Esophagus squamous epithelium (tissue), 5 donors: ENCODE results near the gene LPAR2. TPM values are rescaled to one million over a fixed set of nuclear protein-coding genes. Genes with fewer than 3 reads are reported as not detected.
"Not testable (repeated sequence)": the region's sequence is repeated elsewhere in the genome, so short reads cannot be mapped to it uniquely, and the experiment has no call there.

Source experiments
- DNase-seq: peaks from one replicate; lab custom pipeline; 2025; lab: John Stamatoyannopoulos, UW
- H3K27ac ChIP-seq, 4 donors: fragments of 200-600 bp; sonication (generic); one replicate each; pipeline ENCODE4 v1.5.1; 2016 to 2019; ENCODE audit warnings: mild to moderate bottlenecking in 1 of 4
- H3K27me3 ChIP-seq, 4 donors: fragments of 200-600 bp; sonication (generic); 1 replicate in 3 of 4; 2 replicates in 1 of 4; pipeline versions ENCODE4 v1.5.1 to v1.6.0; 2017 to 2021; ENCODE audit warnings: antibody characterized with exemption in 1 of 4
- H3K36me3 ChIP-seq, 3 donors: fragments of 200-600 bp; sonication (generic); one replicate each; pipeline ENCODE4 v1.5.1; 2016 to 2019
- H3K4me1 ChIP-seq, 3 donors: fragments of 200-600 bp; sonication (generic); one replicate each; pipeline ENCODE4 v1.5.1; 2017 to 2019
- H3K4me3 ChIP-seq, 4 donors: fragments of 200-600 bp; sonication (generic); 1 replicate in 3 of 4; 2 replicates in 1 of 4; pipeline ENCODE4 v1.5.1; 2016 to 2019; ENCODE audit warnings: mild to moderate bottlenecking in 2 of 4, moderate library complexity in 1 of 4
- H3K9me3 ChIP-seq, 3 donors: fragments of 200-600 bp; sonication (generic); one replicate each; pipeline ENCODE4 v1.5.1; 2016 to 2019
- CTCF ChIP-seq, 6 experiments: fragments of 450-650 bp in 4 of 6; fragments of 200-600 bp in 2 of 6; sonication (generic) in 2 of 6; IDR thresholded peaks; one replicate each; pipeline ENCODE4 v1.5.1; 2016 to 2019; ENCODE audit warnings: antibody characterized with exemption in 6 of 6, mild to moderate bottlenecking in 4 of 6, moderate library complexity in 4 of 6
- POLR2A ChIP-seq, 4 donors: fragments of 450-650 bp; IDR thresholded peaks; one replicate each; pipeline ENCODE4 v1.6.1; 2017; ENCODE audit warnings: antibody characterized with exemption in 4 of 4, mild to moderate bottlenecking in 4 of 4, moderate library complexity in 3 of 4
- WGBS, 2 donors: methylation state at CpG; one replicate each; pipeline ENCODE4 v1.1.5; 2018; 5-methylcytosine and 5-hydroxymethylcytosine counted together
- intact Hi-C: fragments of 100-400 bp; cut with DNase I; formaldehyde crosslinking; loops from one replicate; pipeline ENCODE4 v1.15.0; 2022
- total RNA-seq, 4 donors: library from RNA; depleted of rRNA; stranded (reverse); fragments of >200 nt; gene quantifications; one replicate each; pipeline ENCODE4 v1.1.0, GENCODE V29; 2016
- donor health status: DM: yes; HTN: yes; CAD: no.

The LPAR2 gene
- total RNA-seq, 4 donors from 2014 or later, result 7.6 to 13.1 (median 9.5) TPM

GRCh38 chr19:19668230-19669012, 40.4 kb upstream of the LPAR2 start, which contains the start of gene ZNF101:
ZNF101 (plus strand) TSS chr19:19668839; CDS start chr19:19668964, 125 bp downstream.
- peaks cover 0 to 14% (median 0%) of the 10 kb centered on the region in 3 donors for H3K36me3 ChIP-seq
- WGBS, 2 donors, result 18 to 21% methylated on average over 8 to 10 of the region's 36 CpGs
- peak within 1 kb of the TSS; percentile 85 to 93 (median 90) for H3K27ac ChIP-seq
- no peaks in the 10 kb centered on the region for H3K27me3 ChIP-seq
- intact Hi-C loops, result no loop called here
- H3K4me1 ChIP-seq, result peaks cover 0 to 31% (median 7%) of the 10 kb centered on the region in 3 donors
- DNase-seq, result peak; percentile 83
- H3K4me3 ChIP-seq, result peak within 1 kb of the TSS; percentile 72 to 99 (median 90)
- TF ChIP-seq CTCF (IDR thresholded peaks at IDR 0.05), result no peak
- peak in 1 of 4 donors; percentile 45 for TF ChIP-seq POLR2A (IDR thresholded peaks at IDR 0.05)
- peaks cover 0 to 18% (median 0%) of the 10 kb centered on the region in 3 donors for H3K9me3 ChIP-seq

- intact Hi-C loops, H3K27ac ChIP-seq, DNase-seq, H3K9me3 ChIP-seq, H3K36me3 ChIP-seq, H3K27me3 ChIP-seq, H3K4me3 ChIP-seq: not testable (repeated sequence)
- peaks cover 15 to 55% (median 31%) of the 10 kb centered on the region in 3 donors for H3K4me1 ChIP-seq
- 93 to 94% methylated on average over 19 to 21 of the region's 22 CpGs for WGBS, 2 donors
Observed at GRCh38 chr19:19665420-19665948, 37.5 kb upstream of the LPAR2 start.

- Histone ChIP-seq H3K4me3 (peak within 1 kb of the TSS; percentile 78 to 100 (median 100)), H3K36me3 (peaks cover 7 to 26% (median 13%) of the 10 kb centered on the region in 3 donors), H3K27me3 (no peaks in the 10 kb centered on the region), H3K27ac (peak within 1 kb of the TSS; percentile 87 to 98 (median 96)), H3K4me1 (peaks cover 15 to 60% (median 31%) of the 10 kb centered on the region in 3 donors), H3K9me3 (no peaks in the 10 kb centered on the region)
- WGBS, 2 donors, result 0 to 6% methylated on average over 3 to 7 of the region's 85 CpGs
- intact Hi-C loops, result no loop called here
- peak; percentile 92 for DNase-seq
- TF ChIP-seq CTCF (IDR thresholded peaks at IDR 0.05), result peak in 4 of 6 experiments; percentile 12 to 41 (median 26)
- peak in 2 of 4 donors; percentile 55 to 68 for TF ChIP-seq POLR2A (IDR thresholded peaks at IDR 0.05)
Observed at GRCh38 chr19:19663256-19664120, 35.5 kb upstream of the LPAR2 start, which contains the start of gene ATP13A1. ATP13A1 (minus strand) TSS chr19:19663676; CDS start chr19:19663666, 10 bp downstream.

GRCh38 chr19:19662871-19663255, 34.8 kb upstream of the LPAR2 start:
- TF ChIP-seq CTCF (IDR thresholded peaks at IDR 0.05) (no peak), POLR2A (IDR thresholded peaks at IDR 0.05) (no peak)
- no peak for DNase-seq
- WGBS, 2 donors, result 3 to 7% methylated on average over 12 to 13 of the region's 17 CpGs

GRCh38 chr19:19662344-19662743, 34.3 kb upstream of the LPAR2 start:
- Histone ChIP-seq H3K9me3 (no peaks in the 10 kb centered on the region), H3K36me3 (peaks cover 7 to 37% (median 23%) of the 10 kb centered on the region in 3 donors), H3K4me1 (peaks cover 15 to 53% (median 31%) of the 10 kb centered on the region in 3 donors), H3K27me3 (no peaks in the 10 kb centered on the region), H3K27ac (peak overlapping the region in 2 of 4 donors; percentile 96 to 98), H3K4me3 (peak overlapping the region in 3 of 4 donors; percentile 99 to 100 (median 100))
- intact Hi-C loops, result no loop called here
- 80 to 86% methylated on average over 8 of the region's 8 CpGs for WGBS, 2 donors
- TF ChIP-seq CTCF (IDR thresholded peaks at IDR 0.05) (no peak), POLR2A (IDR thresholded peaks at IDR 0.05) (no peak)
- no peak for DNase-seq

More at GRCh38 chr19:19662871-19663255, 34.8 kb upstream of the LPAR2 start:
- intact Hi-C loops, result no loop called here
- Histone ChIP-seq H3K27ac (peak overlapping the region; percentile 87 to 98 (median 96)), H3K9me3 (no peaks in the 10 kb centered on the region), H3K27me3 (no peaks in the 10 kb centered on the region), H3K4me3 (peak overlapping the region; percentile 78 to 100 (median 100)), H3K4me1 (peaks cover 15 to 54% (median 31%) of the 10 kb centered on the region in 3 donors), H3K36me3 (peaks cover 7 to 32% (median 17%) of the 10 kb centered on the region in 3 donors)
